Loucy (cell line): ENCODE measurements around the gene TMF1.

Experiments used
- H2AFZ ChIP-seq: fragments of 200-600 bp; sonication (generic); 2 replicates; pipeline ENCODE4 v1.6.0; 2016; ENCODE audit warnings: antibody characterized with exemption, mild to moderate bottlenecking, low read length, moderate library complexity
- H3F3A ChIP-seq: fragments of 200-600 bp; 2 replicates; pipeline ENCODE4 v1.6.0; 2016; ENCODE audit warnings: antibody characterized with exemption, low read depth, mild to moderate bottlenecking
- H3K27me3 ChIP-seq: fragments of 200-600 bp; sonication (generic); 2 replicates; pipeline ENCODE4 v1.6.1; 2014; ENCODE audit warnings: low read length, mild to moderate bottlenecking; ENCODE audit not compliant: insufficient read depth, poor library complexity, severe bottlenecking
- H3K36me3 ChIP-seq: fragments of 200-600 bp; sonication (generic); 2 replicates; pipeline ENCODE4 v1.6.1; 2016; ENCODE audit warnings: low read length; ENCODE audit not compliant: insufficient read depth
- H3K4me1 ChIP-seq: fragments of 200-600 bp; sonication (generic); 2 replicates; pipeline ENCODE4 v1.5.1; 2014; ENCODE audit warnings: low read length, mild to moderate bottlenecking; ENCODE audit not compliant: insufficient read depth, poor library complexity, severe bottlenecking
- H3K4me2 ChIP-seq: fragments of 200-600 bp; sonication (generic); 2 replicates; pipeline ENCODE4 v1.6.0; 2014; ENCODE audit warnings: antibody characterized with exemption, low read length, low read depth, mild to moderate bottlenecking; ENCODE audit not compliant: poor library complexity, severe bottlenecking
- H3K4me3 ChIP-seq: fragments of 200-600 bp; sonication (generic); 2 replicates; pipeline ENCODE4 v1.5.1; 2014; ENCODE audit warnings: low read length, mild to moderate bottlenecking, mixed read lengths; ENCODE audit not compliant: poor library complexity, severe bottlenecking
- H3K79me2 ChIP-seq: fragments of 200-600 bp; sonication (generic); 2 replicates; pipeline ENCODE4 v1.6.1; 2014; ENCODE audit warnings: low read length; ENCODE audit not compliant: insufficient read depth
- H3K9ac ChIP-seq: fragments of 200-600 bp; sonication (generic); 2 replicates; pipeline ENCODE4 v1.6.0; 2014; ENCODE audit warnings: mild to moderate bottlenecking, low read depth, low read length, moderate library complexity; ENCODE audit not compliant: poor library complexity, severe bottlenecking
- H3K9me2 ChIP-seq: fragments of 200-600 bp; sonication (generic); replicated peaks from 2 replicates; pipeline ENCODE4 v1.6.1; 2016; ENCODE audit warnings: low read depth, low read length, mixed read lengths
- H3K9me3 ChIP-seq: fragments of 200-600 bp; sonication (generic); 2 replicates; pipeline ENCODE4 v1.6.1; 2014; ENCODE audit warnings: mild to moderate bottlenecking, antibody characterized with exemption, low read length, low read depth; ENCODE audit not compliant: insufficient read depth
- H4K20me1 ChIP-seq: fragments of 200-600 bp; sonication (generic); 2 replicates; pipeline ENCODE4 v1.6.0; 2014; ENCODE audit warnings: antibody characterized with exemption, low read length, mild to moderate bottlenecking; ENCODE audit not compliant: insufficient read depth, poor library complexity, severe bottlenecking
- CTCF ChIP-seq: fragments of 200-600 bp; sonication (generic); conservative IDR thresholded peaks from 2 replicates; pipeline ENCODE4 v1.5.1; 2014; ENCODE audit warnings: mild to moderate bottlenecking, antibody characterized with exemption, low read length
- EZH2phosphoT487 ChIP-seq: fragments of 200-600 bp; IDR thresholded peaks from 2 replicates; pipeline ENCODE4 v1.6.1; 2018; ENCODE audit warnings: antibody characterized with exemption, mild to moderate bottlenecking, moderate library complexity, borderline replicate concordance

TMF1 gene

GRCh38 chr3:68984011-68984530, 68.1 kb downstream of the TMF1 start:
- H3K4me2 ChIP-seq: no peak overlapping the region
- no peak overlapping the region for H2AFZ ChIP-seq
- H3K4me1 ChIP-seq: no peaks in the 10 kb centered on the region
- no peaks in the 10 kb centered on the region for H3F3A ChIP-seq
- no peaks in the 10 kb centered on the region for H3K79me2 ChIP-seq
- no peak for TF ChIP-seq EZH2phosphoT487
- TF ChIP-seq CTCF: no peak
- H3K36me3 ChIP-seq: peaks cover 47% of the 10 kb centered on the region; the same call in 1 of the 2 replicates
- no peak overlapping the region for H3K9ac ChIP-seq
- no peaks in the 10 kb centered on the region for H3K9me2 ChIP-seq
- no peaks in the 10 kb centered on the region for H3K27me3 ChIP-seq
- H3K4me3 ChIP-seq: no peak overlapping the region
- no peaks in the 10 kb centered on the region for H4K20me1 ChIP-seq
- no peaks in the 10 kb centered on the region for H3K9me3 ChIP-seq

GRCh38 chr3:68977486-68978167, 74.5 kb downstream of the TMF1 start:
- Histone ChIP-seq H3K79me2 (no peaks in the 10 kb centered on the region), H3K4me3 (no peak overlapping the region), H2AFZ (no peak overlapping the region), H3F3A (no peaks in the 10 kb centered on the region), H4K20me1 (no peaks in the 10 kb centered on the region), H3K4me1 (no peaks in the 10 kb centered on the region), H3K36me3 (peaks cover 39% of the 10 kb centered on the region), H3K9me3 (no peaks in the 10 kb centered on the region), H3K9me2 (no peaks in the 10 kb centered on the region), H3K9ac (no peak overlapping the region), H3K27me3 (no peaks in the 10 kb centered on the region), H3K4me2 (no peak overlapping the region)
- TF ChIP-seq CTCF (no peak), EZH2phosphoT487 (no peak)

DNA sequence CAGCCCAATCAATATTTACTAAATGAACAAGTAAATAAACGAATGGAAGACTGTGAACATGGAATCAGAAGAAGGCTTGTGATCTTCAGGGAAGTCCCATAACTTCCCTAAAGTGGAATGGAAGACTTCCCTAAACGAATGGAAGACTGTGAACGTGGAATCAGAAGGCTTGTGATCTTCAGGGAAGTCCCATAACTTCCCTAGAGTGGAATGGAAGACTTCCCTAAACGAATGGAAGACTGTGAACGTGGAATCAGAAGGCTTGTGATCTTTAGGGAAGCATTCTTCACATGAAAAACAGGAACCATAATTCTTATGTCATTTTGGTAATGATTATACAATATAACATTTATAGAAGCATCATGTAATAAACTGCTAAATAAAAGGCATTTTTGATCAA, 77.4 kb downstream of the TMF1 start:
- Histone ChIP-seq H3K4me2 (no peak overlapping the region), H4K20me1 (no peaks in the 10 kb centered on the region), H3K9ac (no peak overlapping the region), H3K36me3 (peaks cover 27% of the 10 kb centered on the region), H3K9me3 (no peaks in the 10 kb centered on the region), H3K9me2 (no peaks in the 10 kb centered on the region), H3K79me2 (no peaks in the 10 kb centered on the region), H3K4me1 (no peaks in the 10 kb centered on the region), H2AFZ (no peak overlapping the region), H3K27me3 (no peaks in the 10 kb centered on the region), H3K4me3 (no peak overlapping the region), H3F3A (no peaks in the 10 kb centered on the region)
- no peak for TF ChIP-seq EZH2phosphoT487
- no peak for TF ChIP-seq CTCF
